ENCODE results near the gene CLSTN2.

CLSTN2 gene

DNA sequence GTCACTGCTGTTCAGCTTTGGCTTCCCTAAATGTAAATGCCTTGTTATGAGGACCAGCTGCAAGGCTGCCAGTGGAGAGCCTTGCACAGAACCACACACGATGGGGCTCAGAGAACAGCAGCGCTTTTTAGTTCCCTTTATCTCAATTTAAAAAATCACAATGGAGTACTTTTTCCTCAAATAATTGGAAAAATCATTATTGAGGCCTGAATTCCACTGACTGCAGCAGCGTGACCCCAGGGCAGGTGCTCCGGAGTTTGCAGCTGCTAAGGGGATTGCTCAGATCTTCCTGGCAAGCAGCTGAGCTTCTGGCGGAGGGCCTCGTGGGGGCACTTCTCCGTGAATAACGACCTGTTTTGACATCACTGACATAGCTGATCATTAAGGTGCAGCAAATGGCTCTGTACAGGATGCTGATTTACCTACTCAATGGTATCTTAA, 497.3 kb downstream of the CLSTN2 start:
- no peaks in the 10 kb centered on the region for H4K20me1 ChIP-seq (ENCODE audit: insufficient read depth, low read length)
- no peaks in the 10 kb centered on the region for H3K9me2 ChIP-seq (replicated peaks; ENCODE audit: insufficient read depth, low read length)
- no peak overlapping the region for H2AFZ ChIP-seq (ENCODE audit: low read length)
- DNase-seq, result no peak
- no peaks in the 10 kb centered on the region for H3K27me3 ChIP-seq (replicated peaks; ENCODE audit: insufficient read depth, low read length)
- no peaks in the 10 kb centered on the region for H3K4me1 ChIP-seq (ENCODE audit: low read length)
- no peaks in the 10 kb centered on the region for H3K9me3 ChIP-seq (replicated peaks; ENCODE audit: insufficient read depth, low read length)
- H3K4me2 ChIP-seq (ENCODE audit: low read depth, low read length), result no peak overlapping the region
- no peaks in the 10 kb centered on the region for H3F3A ChIP-seq (ENCODE audit: insufficient read depth, low read length)
- no peak overlapping the region for H3K27ac ChIP-seq (ENCODE audit: low read length)
- no peak overlapping the region for H3K4me3 ChIP-seq (ENCODE audit: low read length)
- no peaks in the 10 kb centered on the region for H3K79me2 ChIP-seq (ENCODE audit: low read length)
- no peaks in the 10 kb centered on the region for H3K36me3 ChIP-seq (replicated peaks; ENCODE audit: insufficient read depth, low read length)
- H3K9ac ChIP-seq (ENCODE audit: low read length), result no peak overlapping the region
- TF ChIP-seq, protein P1, sequence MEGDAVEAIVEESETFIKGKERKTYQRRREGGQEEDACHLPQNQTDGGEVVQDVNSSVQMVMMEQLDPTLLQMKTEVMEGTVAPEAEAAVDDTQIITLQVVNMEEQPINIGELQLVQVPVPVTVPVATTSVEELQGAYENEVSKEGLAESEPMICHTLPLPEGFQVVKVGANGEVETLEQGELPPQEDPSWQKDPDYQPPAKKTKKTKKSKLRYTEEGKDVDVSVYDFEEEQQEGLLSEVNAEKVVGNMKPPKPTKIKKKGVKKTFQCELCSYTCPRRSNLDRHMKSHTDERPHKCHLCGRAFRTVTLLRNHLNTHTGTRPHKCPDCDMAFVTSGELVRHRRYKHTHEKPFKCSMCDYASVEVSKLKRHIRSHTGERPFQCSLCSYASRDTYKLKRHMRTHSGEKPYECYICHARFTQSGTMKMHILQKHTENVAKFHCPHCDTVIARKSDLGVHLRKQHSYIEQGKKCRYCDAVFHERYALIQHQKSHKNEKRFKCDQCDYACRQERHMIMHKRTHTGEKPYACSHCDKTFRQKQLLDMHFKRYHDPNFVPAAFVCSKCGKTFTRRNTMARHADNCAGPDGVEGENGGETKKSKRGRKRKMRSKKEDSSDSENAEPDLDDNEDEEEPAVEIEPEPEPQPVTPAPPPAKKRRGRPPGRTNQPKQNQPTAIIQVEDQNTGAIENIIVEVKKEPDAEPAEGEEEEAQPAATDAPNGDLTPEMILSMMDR (IDR thresholded peaks at IDR 0.05; ENCODE audit: low read length), result no peak

DNA sequence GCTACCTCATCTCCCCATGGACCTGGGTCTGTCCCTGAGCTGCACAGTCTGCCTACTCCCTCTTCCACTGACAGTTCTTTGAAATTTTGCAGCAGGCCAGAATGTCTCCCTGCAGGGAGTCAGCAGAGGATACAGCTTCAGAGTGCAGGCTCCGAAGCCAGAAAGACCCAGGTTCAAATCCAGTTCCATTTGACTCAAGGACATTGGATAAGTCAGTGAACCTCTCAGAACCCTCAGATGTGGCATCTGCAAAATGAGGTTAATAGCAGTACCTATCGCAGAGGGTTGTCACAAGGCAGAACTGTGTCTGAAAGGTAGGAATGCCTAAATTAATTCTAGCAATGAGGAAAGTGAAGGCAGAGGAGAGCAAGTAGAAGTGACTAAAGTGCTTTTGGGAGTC, 498.4 kb downstream of the CLSTN2 start:
- H3K4me1 ChIP-seq (ENCODE audit: low read length), result no peaks in the 10 kb centered on the region
- H3K9me2 ChIP-seq (replicated peaks; ENCODE audit: insufficient read depth, low read length), result no peaks in the 10 kb centered on the region
- no peak overlapping the region for H2AFZ ChIP-seq (ENCODE audit: low read length)
- H3K36me3 ChIP-seq (replicated peaks; ENCODE audit: insufficient read depth, low read length), result no peaks in the 10 kb centered on the region
- H3F3A ChIP-seq (ENCODE audit: insufficient read depth, low read length), result no peaks in the 10 kb centered on the region
- no peak overlapping the region for H3K4me2 ChIP-seq (ENCODE audit: low read depth, low read length)
- H3K4me3 ChIP-seq (ENCODE audit: low read length), result no peak overlapping the region
- no peaks in the 10 kb centered on the region for H3K27me3 ChIP-seq (replicated peaks; ENCODE audit: insufficient read depth, low read length)
- no peak for DNase-seq
- no peaks in the 10 kb centered on the region for H4K20me1 ChIP-seq (ENCODE audit: insufficient read depth, low read length)
- no peak for TF ChIP-seq EZH2phosphoT487 (IDR thresholded peaks at IDR 0.05; ENCODE audit: low read length)
- TF ChIP-seq, protein P1 (IDR thresholded peaks at IDR 0.05; ENCODE audit: low read length), result no peak
- TF ChIP-seq EZH2 (optimal IDR thresholded peaks at IDR 0.05; ENCODE audit: low read depth, low read length), result no peak
- H3K9me3 ChIP-seq (replicated peaks; ENCODE audit: insufficient read depth, low read length), result no peaks in the 10 kb centered on the region
- no peak overlapping the region for H3K9ac ChIP-seq (ENCODE audit: low read length)
- H3K79me2 ChIP-seq (ENCODE audit: low read length), result no peaks in the 10 kb centered on the region
- H3K27ac ChIP-seq (ENCODE audit: low read length), result no peak overlapping the region

DNA sequence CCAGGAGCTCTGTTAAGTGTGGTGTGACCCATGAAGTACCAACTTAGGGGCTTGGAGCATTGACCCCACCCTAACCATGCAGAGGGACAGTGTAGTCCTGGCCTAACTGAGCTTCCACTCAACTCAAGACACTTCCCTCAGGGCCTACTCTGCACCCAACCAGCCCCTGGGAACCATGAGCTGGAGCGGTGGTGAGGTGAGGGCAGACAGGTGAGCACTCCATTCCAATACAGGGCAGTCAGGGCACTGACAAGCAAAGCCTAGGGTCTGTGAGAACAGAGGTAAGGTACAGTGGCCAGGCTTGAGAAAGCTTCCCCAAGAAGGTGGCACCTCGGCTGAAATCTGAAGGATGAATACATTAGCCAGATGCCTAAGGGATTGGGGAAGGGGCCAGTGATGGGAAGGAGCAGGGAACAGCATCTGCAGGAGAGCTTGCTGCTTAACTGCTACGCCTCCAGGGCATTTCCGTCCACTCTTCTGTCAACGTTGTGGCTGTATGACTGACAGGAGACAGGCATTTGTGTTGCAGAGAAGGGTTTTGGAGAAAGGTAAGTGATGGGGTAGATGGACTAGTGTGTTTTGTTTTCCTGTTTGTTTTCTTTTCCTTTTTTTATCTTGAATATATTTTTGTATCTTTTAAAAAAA, 499.4 kb downstream of the CLSTN2 start:
- no peak overlapping the region for H3K4me3 ChIP-seq (ENCODE audit: low read length)
- no peaks in the 10 kb centered on the region for H3F3A ChIP-seq (ENCODE audit: insufficient read depth, low read length)
- DNase-seq, result no peak
- no peak overlapping the region for H3K4me2 ChIP-seq (ENCODE audit: low read depth, low read length)
- H3K9me3 ChIP-seq (replicated peaks; ENCODE audit: insufficient read depth, low read length), result no peaks in the 10 kb centered on the region
- H3K9ac ChIP-seq (ENCODE audit: low read length), result no peak overlapping the region
- no peaks in the 10 kb centered on the region for H3K9me2 ChIP-seq (replicated peaks; ENCODE audit: insufficient read depth, low read length)
- H3K36me3 ChIP-seq (replicated peaks; ENCODE audit: insufficient read depth, low read length), result no peaks in the 10 kb centered on the region
- no peaks in the 10 kb centered on the region for H4K20me1 ChIP-seq (ENCODE audit: insufficient read depth, low read length)
- H3K27ac ChIP-seq (ENCODE audit: low read length), result no peak overlapping the region
- no peak overlapping the region for H2AFZ ChIP-seq (ENCODE audit: low read length)
- no peaks in the 10 kb centered on the region for H3K79me2 ChIP-seq (ENCODE audit: low read length)
- H3K27me3 ChIP-seq (replicated peaks; ENCODE audit: insufficient read depth, low read length), result no peaks in the 10 kb centered on the region
- no peaks in the 10 kb centered on the region for H3K4me1 ChIP-seq (ENCODE audit: low read length)
- no peak for TF ChIP-seq EZH2 (optimal IDR thresholded peaks at IDR 0.05; ENCODE audit: low read depth, low read length)
- TF ChIP-seq, protein P1 (IDR thresholded peaks at IDR 0.05; ENCODE audit: low read length), result no peak
- TF ChIP-seq EZH2phosphoT487 (IDR thresholded peaks at IDR 0.05; ENCODE audit: low read length), result no peak

Measured in MM.1S (cell line).